Right lobe of liver (tissue), 4 donors: ENCODE measurements around the gene LYZL6.

ENCODE experiments used
- POLR2A ChIP-seq: fragments of 450-650 bp; IDR thresholded peaks from one replicate; pipeline ENCODE4 v1.6.1; 2017; ENCODE audit warnings: antibody characterized with exemption, mild to moderate bottlenecking
- TF ChIP-seq, protein P1 (sequence below), 4 donors: fragments of 200-600 bp in 3 of 4; fragments of 450-650 bp in 1 of 4; IDR thresholded peaks; one replicate each; pipeline versions ENCODE4 v1.5.1 to v1.8.0; 2016 to 2022; ENCODE audit warnings: antibody characterized with exemption in 4 of 4, mild to moderate bottlenecking in 2 of 4
- donor health status: DM: no; HTN: no; CAD: no.
- donor health status: DM: no; HTN: no; CAD: no.
- donor health status: DM: no; HTN: yes; CAD: no.

DNA sequence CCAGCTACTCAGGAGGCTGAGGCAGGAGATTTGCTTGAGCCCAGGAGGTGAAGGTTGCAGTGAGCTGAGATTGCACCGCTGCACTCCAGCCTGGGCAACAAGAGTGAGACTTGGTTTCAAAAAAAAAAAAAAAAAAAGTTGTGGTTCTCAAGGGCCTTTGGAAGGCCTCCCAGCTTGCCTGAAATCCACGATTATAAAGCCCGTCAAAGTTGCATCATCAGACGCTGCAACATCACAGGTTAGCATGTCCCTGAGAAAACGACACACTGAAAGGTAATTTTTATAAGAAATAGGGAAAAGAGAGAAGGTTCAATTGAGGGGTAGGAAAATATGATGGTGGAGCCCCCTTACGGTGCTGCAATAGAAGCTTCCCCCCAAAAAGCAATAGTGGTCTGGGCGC, 4.6 kb upstream of the LYZL6 start:
- TF ChIP-seq POLR2A = no peak
- TF ChIP-seq, protein P1, sequence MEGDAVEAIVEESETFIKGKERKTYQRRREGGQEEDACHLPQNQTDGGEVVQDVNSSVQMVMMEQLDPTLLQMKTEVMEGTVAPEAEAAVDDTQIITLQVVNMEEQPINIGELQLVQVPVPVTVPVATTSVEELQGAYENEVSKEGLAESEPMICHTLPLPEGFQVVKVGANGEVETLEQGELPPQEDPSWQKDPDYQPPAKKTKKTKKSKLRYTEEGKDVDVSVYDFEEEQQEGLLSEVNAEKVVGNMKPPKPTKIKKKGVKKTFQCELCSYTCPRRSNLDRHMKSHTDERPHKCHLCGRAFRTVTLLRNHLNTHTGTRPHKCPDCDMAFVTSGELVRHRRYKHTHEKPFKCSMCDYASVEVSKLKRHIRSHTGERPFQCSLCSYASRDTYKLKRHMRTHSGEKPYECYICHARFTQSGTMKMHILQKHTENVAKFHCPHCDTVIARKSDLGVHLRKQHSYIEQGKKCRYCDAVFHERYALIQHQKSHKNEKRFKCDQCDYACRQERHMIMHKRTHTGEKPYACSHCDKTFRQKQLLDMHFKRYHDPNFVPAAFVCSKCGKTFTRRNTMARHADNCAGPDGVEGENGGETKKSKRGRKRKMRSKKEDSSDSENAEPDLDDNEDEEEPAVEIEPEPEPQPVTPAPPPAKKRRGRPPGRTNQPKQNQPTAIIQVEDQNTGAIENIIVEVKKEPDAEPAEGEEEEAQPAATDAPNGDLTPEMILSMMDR (IDR thresholded peaks at IDR 0.05) = no peak
